HepG2 (cell line): ENCODE measurements around the gene KCNJ1. TPM values are rescaled to one million over a fixed set of nuclear protein-coding genes. Genes with fewer than 3 reads are reported as not detected.

Experiments used
- ATAC-seq: fragments of 200-7000 bp; cut with Tn5 transposase; 3 replicates; pipeline ENCODE4 v1.9.1; 2020; ENCODE audit warnings: mild to moderate bottlenecking, moderate library complexity
- BruUV-seq: library from RNA; stranded (reverse); fragments of 400-500 nt; replicated peaks from 2 replicates; lab custom pipeline; 2021; lab: Mats Ljungman, UMichigan
- CTCF ChIA-PET: fragments of 300-600 bp; formaldehyde crosslinking; extraction: SDS; loops from one replicate; lab custom pipeline; 2021; ENCODE audit warnings: low total read pairs, inconsistent platforms, low intra/inter-chr PET ratio; lab: Yijun Ruan, JAX
- POLR2A ChIA-PET: fragments of 350-600 bp; sonication (Branson Sonifier 250); formaldehyde crosslinking; loops from one replicate; lab custom pipeline; 2020; ENCODE audit warnings: antibody characterized with exemption, inconsistent platforms; lab: Yijun Ruan, JAX
- DNase-seq: peaks from one replicate; pipeline ENCODE4 v3.0.0-alpha.2; 2015; ENCODE audit warnings: low spot score
- FAIRE-seq: peaks from 3 replicates; lab custom pipeline; 2011; peaks lifted over from hg19 to GRCh38; lab: Jason Lieb, UNC
- H2AFZ ChIP-seq: one replicate; pipeline ENCODE4 v1.6.1; 2011; ENCODE audit warnings: low read length, inconsistent platforms
- H3K27ac ChIP-seq: fragments of 300-600 bp; 3 replicates; pipeline ENCODE4 v1.8.0; 2011; ENCODE audit warnings: mixed run types, mild to moderate bottlenecking, mixed read lengths, low read length, inconsistent platforms; ENCODE audit not compliant: insufficient read depth; ENCODE audit errors: extremely low read length
- H3K27me3 ChIP-seq, 2 experiments: fragments of 200-600 bp in 1 of 2; 2 replicates in 1 of 2; 3 replicates in 1 of 2; pipeline versions ENCODE4 v1.6.0 to v1.8.0; 2011; ENCODE audit warnings: low read length in 2 of 2, mild to moderate bottlenecking in 2 of 2, moderate library complexity in 2 of 2, inconsistent platforms in 1 of 2; ENCODE audit not compliant: insufficient read depth in 2 of 2, control insufficient read depth in 1 of 2
- H3K36me3 ChIP-seq, 2 experiments: fragments of 200-600 bp in 1 of 2; replicated peaks in 1 of 2; 2 replicates in 1 of 2; 3 replicates in 1 of 2; pipeline versions ENCODE4 v1.5.1 to v1.8.0; 2011; ENCODE audit warnings: low read length in 2 of 2, inconsistent platforms in 1 of 2; ENCODE audit not compliant: insufficient read depth in 2 of 2, control insufficient read depth in 1 of 2
- H3K4me1 ChIP-seq: 2 replicates; pipeline ENCODE4 v1.5.1; 2012; ENCODE audit warnings: low read length, inconsistent platforms; ENCODE audit not compliant: insufficient read depth
- H3K4me2 ChIP-seq: 2 replicates; pipeline ENCODE4 v1.6.0; 2011; ENCODE audit warnings: low read depth, low read length, inconsistent platforms
- H3K4me3 ChIP-seq, 3 experiments: fragments of 200-600 bp in 1 of 3; sonication (generic), shearing (Covaris generic) in 1 of 3; replicated peaks in 1 of 3; 2 replicates each; pipeline ENCODE4 v1.5.1; 2011 to 2016; ENCODE audit warnings: low read length in 3 of 3, inconsistent platforms in 2 of 3, low read depth in 2 of 3, mild to moderate bottlenecking in 2 of 3, control low read depth in 1 of 3, mixed read lengths in 1 of 3; ENCODE audit not compliant: insufficient read depth in 1 of 3
- H3K79me2 ChIP-seq: one replicate; pipeline ENCODE4 v1.6.1; 2011; ENCODE audit warnings: low read length, inconsistent platforms; ENCODE audit not compliant: insufficient read depth
- H3K9ac ChIP-seq: 2 replicates; pipeline ENCODE4 v1.6.0; 2011; ENCODE audit warnings: mild to moderate bottlenecking, low read depth, low read length, inconsistent platforms; ENCODE audit not compliant: insufficient read depth
- H3K9me3 ChIP-seq: 2 replicates; pipeline ENCODE4 v1.5.1; 2012; ENCODE audit warnings: mild to moderate bottlenecking, low read length
- H4K20me1 ChIP-seq: 2 replicates; pipeline ENCODE4 v1.6.0; 2011; ENCODE audit warnings: inconsistent platforms, mild to moderate bottlenecking, low read length, moderate library complexity; ENCODE audit not compliant: insufficient read depth
- HOXA9 ChIP-seq: sonication (generic); formaldehyde crosslinking; IDR thresholded peaks from 2 replicates; pipeline ENCODE4 v1.8.1; 2022; ENCODE audit warnings: missing genetic modification reagents, mild to moderate bottlenecking, moderate library complexity, borderline replicate concordance
- MXI1 ChIP-seq: IDR thresholded peaks from 3 replicates; pipeline ENCODE4 v1.6.1; 2012; ENCODE audit warnings: low read depth, low read length, inconsistent platforms, borderline replicate concordance
- POGZ ChIP-seq: sonication (generic); formaldehyde crosslinking; IDR thresholded peaks from 2 replicates; pipeline ENCODE4 v1.4.0; 2020; ENCODE audit warnings: mild to moderate bottlenecking, missing genetic modification reagents
- TCF7L2 ChIP-seq: IDR thresholded peaks from 2 replicates; pipeline ENCODE4 v1.6.1; 2011; ENCODE audit warnings: mild to moderate bottlenecking, low read depth, low read length, moderate library complexity
- ZNF318 ChIP-seq: sonication (generic); formaldehyde crosslinking; IDR thresholded peaks from 2 replicates; pipeline ENCODE4 v1.4.0; 2020; ENCODE audit warnings: mild to moderate bottlenecking, missing genetic modification reagents
- ZNF414 ChIP-seq: sonication (generic); formaldehyde crosslinking; IDR thresholded peaks from 2 replicates; pipeline ENCODE4 v1.5.0; 2020; ENCODE audit warnings: missing genetic modification reagents
- ZNF430 ChIP-seq: sonication (generic); formaldehyde crosslinking; IDR thresholded peaks from 2 replicates; pipeline ENCODE4 v1.9.0; 2021; ENCODE audit warnings: mild to moderate bottlenecking, missing genetic modification reagents
- WGBS: methylation state at CpG from one replicate; pipeline ENCODE4 v1.1.6; 2017; ENCODE audit warnings: low lambda C conversion rate; 5-methylcytosine and 5-hydroxymethylcytosine counted together
- in situ Hi-C: cut with HindIII; loops from 2 replicates; pipeline ENCODE4 v1.10.0; 2017; ENCODE audit warnings: low pct_unique_long_range_greater_than_20kb; ENCODE audit not compliant: extremely low pct_ligation_motif_present
- intact Hi-C: fragments of 100-400 bp; cut with micrococcal nuclease; formaldehyde crosslinking; loops from one replicate; pipeline ENCODE4 v1.10.0; 2022; ENCODE audit not compliant: unreplicated experiment
- polyA plus RNA-seq, 8 experiments: library from polyadenylated mRNA; depleted of rRNA in 3 of 8; stranded (reverse) in 7 of 8; unstranded in 1 of 8; fragments of >200 nt; fragmentation: Illumina TruSeq in 4 of 8; extraction: Trizol in 4 of 8; gene quantifications; 2 replicates each; pipeline versions ENCODE4 v1.2.1 to v1.2.3, GENCODE V29; 2011 to 2016; ENCODE audit warnings: low read depth in 4 of 8, missing spikeins in 1 of 8, mixed read lengths in 1 of 8; ENCODE audit not compliant: insufficient read depth in 1 of 8
- total RNA-seq, 5 experiments: library from RNA; depleted of rRNA; stranded (reverse); fragments of >200 nt; fragmentation: Illumina TruSeq; extraction: Trizol; gene quantifications; 2 replicates each; pipeline ENCODE4 v1.2.3, GENCODE V29; 2016; ENCODE audit warnings: low read depth in 1 of 5
- TF ChIP-seq, protein P1 (sequence below): sonication (generic); formaldehyde crosslinking; IDR thresholded peaks from 2 replicates; pipeline ENCODE4 v1.4.0; 2020; ENCODE audit warnings: mild to moderate bottlenecking, missing genetic modification reagents, borderline replicate concordance

The KCNJ1 gene
- total and polyA plus RNA-seq, 2 of the 13 experiments (the other 11 are each of a cell fraction or from before 2014, with no cell fraction given) = not detected

GRCh38 chr11:128806506-128807261 lies 60.4 kb downstream of the KCNJ1 start:
- H3K27ac ChIP-seq = no peak overlapping the region
- H3K9me3 ChIP-seq = no peaks in the 10 kb centered on the region
- no peak for ATAC-seq
- no peaks in the 10 kb centered on the region for H4K20me1 ChIP-seq
- H3K4me1 ChIP-seq = no peaks in the 10 kb centered on the region
- BruUV-seq = no TSS peak
- DNase-seq = no peak
- H3K4me3 ChIP-seq = no peak overlapping the region
- intact Hi-C loops (no loop called here), in situ Hi-C loops (no loop called here)
- H3K4me2 ChIP-seq = no peak overlapping the region
- H2AFZ ChIP-seq = no peak overlapping the region
- no peak for FAIRE-seq
- no peak overlapping the region for H3K9ac ChIP-seq
- no peaks in the 10 kb centered on the region for H3K36me3 ChIP-seq
- CTCF ChIA-PET = no interaction called here
- H3K27me3 ChIP-seq = peaks cover 0 to 17% of the 10 kb centered on the region in 2 experiments; a peak in 4 of 5 replicates
- H3K79me2 ChIP-seq = no peaks in the 10 kb centered on the region
- 9% methylated on average over 8 of the region's 8 CpGs for WGBS
- POLR2A ChIA-PET = no interaction called here
- TF ChIP-seq TCF7L2 = no peak
- TF ChIP-seq HOXA9 (CRISPR knock-in tag) = no peak
- TF ChIP-seq, protein P1, sequence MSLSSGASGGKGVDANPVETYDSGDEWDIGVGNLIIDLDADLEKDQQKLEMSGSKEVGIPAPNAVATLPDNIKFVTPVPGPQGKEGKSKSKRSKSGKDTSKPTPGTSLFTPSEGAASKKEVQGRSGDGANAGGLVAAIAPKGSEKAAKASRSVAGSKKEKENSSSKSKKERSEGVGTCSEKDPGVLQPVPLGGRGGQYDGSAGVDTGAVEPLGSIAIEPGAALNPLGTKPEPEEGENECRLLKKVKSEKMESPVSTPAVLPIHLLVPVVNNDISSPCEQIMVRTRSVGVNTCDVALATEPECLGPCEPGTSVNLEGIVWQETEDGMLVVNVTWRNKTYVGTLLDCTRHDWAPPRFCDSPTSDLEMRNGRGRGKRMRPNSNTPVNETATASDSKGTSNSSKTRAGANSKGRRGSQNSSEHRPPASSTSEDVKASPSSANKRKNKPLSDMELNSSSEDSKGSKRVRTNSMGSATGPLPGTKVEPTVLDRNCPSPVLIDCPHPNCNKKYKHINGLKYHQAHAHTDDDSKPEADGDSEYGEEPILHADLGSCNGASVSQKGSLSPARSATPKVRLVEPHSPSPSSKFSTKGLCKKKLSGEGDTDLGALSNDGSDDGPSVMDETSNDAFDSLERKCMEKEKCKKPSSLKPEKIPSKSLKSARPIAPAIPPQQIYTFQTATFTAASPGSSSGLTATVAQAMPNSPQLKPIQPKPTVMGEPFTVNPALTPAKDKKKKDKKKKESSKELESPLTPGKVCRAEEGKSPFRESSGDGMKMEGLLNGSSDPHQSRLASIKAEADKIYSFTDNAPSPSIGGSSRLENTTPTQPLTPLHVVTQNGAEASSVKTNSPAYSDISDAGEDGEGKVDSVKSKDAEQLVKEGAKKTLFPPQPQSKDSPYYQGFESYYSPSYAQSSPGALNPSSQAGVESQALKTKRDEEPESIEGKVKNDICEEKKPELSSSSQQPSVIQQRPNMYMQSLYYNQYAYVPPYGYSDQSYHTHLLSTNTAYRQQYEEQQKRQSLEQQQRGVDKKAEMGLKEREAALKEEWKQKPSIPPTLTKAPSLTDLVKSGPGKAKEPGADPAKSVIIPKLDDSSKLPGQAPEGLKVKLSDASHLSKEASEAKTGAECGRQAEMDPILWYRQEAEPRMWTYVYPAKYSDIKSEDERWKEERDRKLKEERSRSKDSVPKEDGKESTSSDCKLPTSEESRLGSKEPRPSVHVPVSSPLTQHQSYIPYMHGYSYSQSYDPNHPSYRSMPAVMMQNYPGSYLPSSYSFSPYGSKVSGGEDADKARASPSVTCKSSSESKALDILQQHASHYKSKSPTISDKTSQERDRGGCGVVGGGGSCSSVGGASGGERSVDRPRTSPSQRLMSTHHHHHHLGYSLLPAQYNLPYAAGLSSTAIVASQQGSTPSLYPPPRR (CRISPR knock-in tag) = no peak
- TF ChIP-seq MXI1 = no peak
- TF ChIP-seq ZNF414 (CRISPR knock-in tag) = no peak
- TF ChIP-seq ZNF318 = no peak
- TF ChIP-seq ZNF430 (CRISPR knock-in tag) = no peak
- no peak for TF ChIP-seq POGZ (CRISPR knock-in tag)
